ENCODE data around the gene SULT1E1. TPM values are rescaled to one million over a fixed set of nuclear protein-coding genes. Genes with fewer than 3 reads are reported as not detected.

SULT1E1 gene
- total RNA-seq, 1 experiment from 2014 or later = 0.43 TPM

DNA sequence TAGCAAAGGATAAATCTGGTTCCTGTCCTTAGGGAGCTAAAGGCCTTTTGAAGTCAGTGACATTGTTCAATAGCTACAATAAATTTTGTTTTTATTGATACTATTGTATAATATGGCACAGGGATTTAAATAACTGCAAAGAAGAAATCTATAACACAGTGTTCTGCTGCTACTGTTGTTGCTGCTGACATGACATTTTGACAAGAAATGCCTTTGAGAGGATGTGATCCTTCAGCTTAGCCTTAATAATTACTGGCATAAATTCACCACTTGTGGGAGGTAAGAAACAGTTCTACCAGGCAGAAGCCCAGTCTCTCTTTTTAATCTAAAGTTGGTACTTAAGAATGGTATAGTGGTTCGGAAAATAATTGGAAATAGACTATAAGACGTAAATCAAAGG, 4.1 kb downstream of the SULT1E1 start:
- Histone ChIP-seq H3K36me3 (ENCODE audit: control insufficient read depth, insufficient read depth, low read length) (no peaks in the 10 kb centered on the region), H3K27me3 (replicated peaks; ENCODE audit: control insufficient read depth, insufficient read depth, low read length) (no peaks in the 10 kb centered on the region), H3K4me1 (peaks cover 15% of the 10 kb centered on the region), H3K4me3 (ENCODE audit: low read depth, low read length) (no peak overlapping the region), H3K9me3 (peaks cover under 1% of the 10 kb centered on the region; the same call in 1 of the 2 replicates)
- Mint-ChIP-seq H3K27me3 (ENCODE audit: insufficient read depth, unreplicated experiment) (no peaks in the 10 kb centered on the region), H3K36me3 (ENCODE audit: insufficient read depth, unreplicated experiment) (no peaks in the 10 kb centered on the region), H3K4me3 (ENCODE audit: unreplicated experiment) (no peak overlapping the region), H3K27ac (ENCODE audit: unreplicated experiment) (peak overlapping the region; percentile 35), H3K4me1 (ENCODE audit: low read depth, unreplicated experiment) (no peaks in the 10 kb centered on the region), H3K9me3 (ENCODE audit: unreplicated experiment) (no peaks in the 10 kb centered on the region)
- DNase-seq = no peak
- TF ChIP-seq CTCF (IDR thresholded peaks at IDR 0.05; ENCODE audit: insufficient read depth in 1 of 2, low read depth in 1 of 2, low read length in 1 of 2, severe bottlenecking in 1 of 2, unreplicated experiment in 1 of 2) = no peak
- intact Hi-C loops (cut with micrococcal nuclease; ENCODE audit: unreplicated experiment) = no loop called here
- BruUV-seq (replicated peaks) = no TSS peak
- CTCF ChIA-PET = no interaction called here
- POLR2A ChIA-PET = no interaction called here

GRCh38 chr4:69849969-69850368, 10.0 kb downstream of the SULT1E1 start:
- no peaks in the 10 kb centered on the region for H3K27me3 Mint-ChIP-seq (ENCODE audit: insufficient read depth, unreplicated experiment)
- POLR2A ChIA-PET = no interaction called here
- H3K4me3 Mint-ChIP-seq (ENCODE audit: unreplicated experiment) = no peak overlapping the region
- H3K4me1 Mint-ChIP-seq (ENCODE audit: low read depth, unreplicated experiment) = no peaks in the 10 kb centered on the region
- peaks cover 3% of the 10 kb centered on the region; the same call in 1 of the 2 replicates for H3K9me3 ChIP-seq
- no peak for TF ChIP-seq CTCF (IDR thresholded peaks at IDR 0.05; ENCODE audit: insufficient read depth in 1 of 2, low read depth in 1 of 2, low read length in 1 of 2, severe bottlenecking in 1 of 2, unreplicated experiment in 1 of 2)
- H3K36me3 Mint-ChIP-seq (ENCODE audit: insufficient read depth, unreplicated experiment) = no peaks in the 10 kb centered on the region
- no TSS peak for BruUV-seq (replicated peaks)
- H3K36me3 ChIP-seq (ENCODE audit: control insufficient read depth, insufficient read depth, low read length) = no peaks in the 10 kb centered on the region
- no peaks in the 10 kb centered on the region for H3K4me1 ChIP-seq
- CTCF ChIA-PET = no interaction called here
- no peak overlapping the region for H3K4me3 ChIP-seq (ENCODE audit: low read depth, low read length)
- no peaks in the 10 kb centered on the region for H3K9me3 Mint-ChIP-seq (ENCODE audit: unreplicated experiment)
- no peaks in the 10 kb centered on the region for H3K27me3 ChIP-seq (replicated peaks; ENCODE audit: control insufficient read depth, insufficient read depth, low read length)
- H3K27ac Mint-ChIP-seq (ENCODE audit: unreplicated experiment) = no peak overlapping the region
- intact Hi-C loops (cut with micrococcal nuclease; ENCODE audit: unreplicated experiment) = no loop called here
- no peak for DNase-seq

- no peaks in the 10 kb centered on the region for H3K4me1 ChIP-seq
- ChIA-PET POLR2A (no interaction called here), CTCF (no interaction called here)
- no peak for DNase-seq
- Mint-ChIP-seq H3K27me3 (ENCODE audit: insufficient read depth, unreplicated experiment) (no peaks in the 10 kb centered on the region), H3K4me3 (ENCODE audit: unreplicated experiment) (no peak overlapping the region), H3K4me1 (ENCODE audit: low read depth, unreplicated experiment) (no peaks in the 10 kb centered on the region), H3K27ac (ENCODE audit: unreplicated experiment) (no peak overlapping the region), H3K36me3 (ENCODE audit: insufficient read depth, unreplicated experiment) (no peaks in the 10 kb centered on the region), H3K9me3 (ENCODE audit: unreplicated experiment) (no peaks in the 10 kb centered on the region)
- no peaks in the 10 kb centered on the region for H3K36me3 ChIP-seq (ENCODE audit: control insufficient read depth, insufficient read depth, low read length)
- H3K9me3 ChIP-seq = peaks cover 3% of the 10 kb centered on the region; the same call in 1 of the 2 replicates
- intact Hi-C loops (cut with micrococcal nuclease; ENCODE audit: unreplicated experiment) = no loop called here
- BruUV-seq (replicated peaks) = no TSS peak
- no peak overlapping the region for H3K4me3 ChIP-seq (ENCODE audit: low read depth, low read length)
- no peak for TF ChIP-seq CTCF (IDR thresholded peaks at IDR 0.05; ENCODE audit: insufficient read depth in 1 of 2, low read depth in 1 of 2, low read length in 1 of 2, severe bottlenecking in 1 of 2, unreplicated experiment in 1 of 2)
- no peaks in the 10 kb centered on the region for H3K27me3 ChIP-seq (replicated peaks; ENCODE audit: control insufficient read depth, insufficient read depth, low read length)
These were observed 10.6 kb downstream of the SULT1E1 start for GRCh38 chr4:69849297-69849696.
